Suprapubic skin (tissue), 3 donors: ENCODE measurements around the gene OR4C3.
"Not testable (repeated sequence)": the region's sequence is repeated elsewhere in the genome, so short reads cannot be mapped to it uniquely, and the experiment has no call there.

Source experiments
- CTCF ChIP-seq, 2 donors: fragments of 200-600 bp in 1 of 2; fragments of 450-650 bp in 1 of 2; sonication (generic) in 1 of 2; IDR thresholded peaks; one replicate each; pipeline ENCODE4 v1.5.1; 2016 to 2019; ENCODE audit warnings: antibody characterized with exemption in 2 of 2, mild to moderate bottlenecking in 1 of 2, moderate library complexity in 1 of 2
- POLR2A ChIP-seq, 2 donors: fragments of 450-650 bp; IDR thresholded peaks; one replicate each; pipeline ENCODE4 v1.6.1; 2017; ENCODE audit warnings: antibody characterized with exemption in 2 of 2, mild to moderate bottlenecking in 2 of 2, moderate library complexity in 2 of 2

GRCh38 chr11:48361289-48361688 is 36.6 kb downstream of the OR4C3 start:
- TF ChIP-seq CTCF, POLR2A (IDR thresholded peaks at IDR 0.05): not testable (repeated sequence)
